Fibroblast of lung (primary cell): ENCODE results near the gene PYGB. TPM values are rescaled to one million over a fixed set of nuclear protein-coding genes. Genes with fewer than 3 reads are reported as not detected.
"Not testable (repeated sequence)": the region's sequence is repeated elsewhere in the genome, so short reads cannot be mapped to it uniquely, and the experiment has no call there.

Experiments used
- DNase-seq, 2 donors: peaks; one replicate each; pipeline versions ENCODE4 v3.0.0 to v3.0.0-alpha.2; 2010; ENCODE audit warnings: low read depth in 2 of 2
- H2AFZ ChIP-seq: 2 replicates; pipeline ENCODE4 v1.5.1; 2012; ENCODE audit warnings: low read length, control low read depth, inconsistent platforms
- H3K27ac ChIP-seq: 2 replicates; pipeline ENCODE4 v1.5.1; 2011; ENCODE audit warnings: low read length, control low read depth; ENCODE audit not compliant: insufficient read depth
- H3K27me3 ChIP-seq: 2 replicates; pipeline ENCODE4 v1.5.1; 2011; ENCODE audit warnings: mild to moderate bottlenecking, low read length; ENCODE audit not compliant: control insufficient read depth, insufficient read depth
- H3K36me3 ChIP-seq: 2 replicates; pipeline ENCODE4 v1.5.1; 2011; ENCODE audit warnings: low read length; ENCODE audit not compliant: control insufficient read depth, insufficient read depth
- H3K4me1 ChIP-seq: 2 replicates; pipeline ENCODE4 v1.5.1; 2011; ENCODE audit warnings: low read length; ENCODE audit not compliant: control insufficient read depth, insufficient read depth; ENCODE audit errors: extremely low read depth
- H3K4me2 ChIP-seq: 2 replicates; pipeline ENCODE4 v1.5.1; 2011; ENCODE audit warnings: low read length, control low read depth; ENCODE audit not compliant: insufficient read depth; ENCODE audit errors: extremely low read depth
- H3K4me3 ChIP-seq, 4 experiments: fragments of 200-600 bp in 1 of 4; sonication (generic) in 1 of 4; replicated peaks in 1 of 4; 2 replicates each; pipeline ENCODE4 v1.5.1; 2011 to 2016; ENCODE audit warnings: low read length in 4 of 4, low read depth in 3 of 4, mild to moderate bottlenecking in 3 of 4, control low read depth in 2 of 4, inconsistent platforms in 1 of 4, mixed read lengths in 1 of 4; ENCODE audit not compliant: insufficient read depth in 1 of 4; ENCODE audit errors: control extremely low read depth in 1 of 4
- H3K79me2 ChIP-seq: 2 replicates; pipeline ENCODE4 v1.5.1; 2012; ENCODE audit warnings: mild to moderate bottlenecking, low read length, inconsistent platforms; ENCODE audit not compliant: control insufficient read depth, insufficient read depth
- H3K9ac ChIP-seq: 2 replicates; pipeline ENCODE4 v1.5.1; 2011; ENCODE audit warnings: mild to moderate bottlenecking, low read length, control low read depth; ENCODE audit not compliant: insufficient read depth
- H3K9me3 ChIP-seq: 2 replicates; pipeline ENCODE4 v1.5.1; 2012; ENCODE audit warnings: low read depth, low read length; ENCODE audit not compliant: control insufficient read depth, insufficient read depth
- H4K20me1 ChIP-seq: 2 replicates; pipeline ENCODE4 v1.5.1; 2011; ENCODE audit warnings: low read length; ENCODE audit not compliant: control insufficient read depth, insufficient read depth; ENCODE audit errors: extremely low read depth
- EZH2 ChIP-seq: IDR thresholded peaks from 2 replicates; pipeline ENCODE4 v1.5.1; 2012; ENCODE audit warnings: low read length, control low read depth, mild to moderate bottlenecking; ENCODE audit errors: missing control alignments
- polyA plus RNA-seq, 2 donors: library from polyadenylated mRNA; depleted of rRNA in 1 of 2; stranded (reverse) in 1 of 2; unstranded in 1 of 2; fragments of >200 nt; gene quantifications; 2 replicates each; pipeline ENCODE4 v1.2.1, GENCODE V29; 2011 to 2012; ENCODE audit warnings: missing spikeins in 1 of 2
- total RNA-seq: library from RNA; depleted of rRNA; stranded (reverse); fragments of >200 nt; gene quantifications from 2 replicates; pipeline ENCODE4 v1.2.1, GENCODE V29; 2014
- TF ChIP-seq, protein P1 (sequence below), 2 donors: IDR thresholded peaks in 1 of 2; conservative IDR thresholded peaks in 1 of 2; 1 replicate in 1 of 2; 2 replicates in 1 of 2; pipeline ENCODE4 v1.5.1; 2011 to 2012; ENCODE audit warnings: low read length in 2 of 2, control low read depth in 1 of 2, inconsistent platforms in 1 of 2, low read depth in 1 of 2, mild to moderate bottlenecking in 1 of 2

Gene PYGB
- total and polyA plus RNA-seq, 2 donors (not counting 1 experiment from before 2014, with no cell fraction given) = 37.0 to 89.5 TPM

DNA sequence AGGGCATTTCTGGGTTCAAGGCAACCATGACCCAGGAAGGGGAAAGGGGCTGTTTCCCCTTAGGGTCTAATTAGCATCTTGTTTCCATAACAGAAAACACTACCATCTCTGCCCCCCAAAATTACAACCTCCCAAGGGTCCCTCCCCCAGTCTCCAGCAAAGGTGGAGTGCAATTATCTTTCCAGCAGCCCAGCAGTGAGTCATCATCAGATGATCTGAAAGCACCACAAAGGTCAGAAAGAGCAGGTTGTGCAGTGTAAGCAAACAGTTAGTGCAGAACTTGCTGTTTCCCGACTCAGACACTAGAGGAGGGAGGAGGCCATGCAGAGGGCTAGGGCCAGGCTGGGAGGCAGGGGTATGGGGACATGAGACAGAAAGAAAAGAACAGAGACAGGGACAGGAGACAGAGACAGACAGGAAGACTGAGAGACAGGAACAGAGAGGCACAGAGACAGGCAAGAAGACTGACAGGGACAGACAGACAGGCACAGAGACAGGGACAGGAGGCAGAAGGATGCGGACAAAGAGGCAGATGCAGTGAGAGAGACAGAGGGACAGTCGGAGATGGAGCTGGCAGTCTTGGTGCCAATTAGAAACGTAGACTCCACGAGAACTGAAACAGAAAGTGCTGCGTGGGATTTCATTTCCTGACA lies 62.5 kb downstream of the PYGB start:
- H3K4me1 ChIP-seq = peaks cover 34% of the 10 kb centered on the region
- H3K4me2 ChIP-seq = peak overlapping the region; percentile 98
- peak; percentile 90 to 95 for DNase-seq
- H3K36me3 ChIP-seq = peaks cover 2% of the 10 kb centered on the region
- no peak for TF ChIP-seq EZH2
- TF ChIP-seq, protein P1, sequence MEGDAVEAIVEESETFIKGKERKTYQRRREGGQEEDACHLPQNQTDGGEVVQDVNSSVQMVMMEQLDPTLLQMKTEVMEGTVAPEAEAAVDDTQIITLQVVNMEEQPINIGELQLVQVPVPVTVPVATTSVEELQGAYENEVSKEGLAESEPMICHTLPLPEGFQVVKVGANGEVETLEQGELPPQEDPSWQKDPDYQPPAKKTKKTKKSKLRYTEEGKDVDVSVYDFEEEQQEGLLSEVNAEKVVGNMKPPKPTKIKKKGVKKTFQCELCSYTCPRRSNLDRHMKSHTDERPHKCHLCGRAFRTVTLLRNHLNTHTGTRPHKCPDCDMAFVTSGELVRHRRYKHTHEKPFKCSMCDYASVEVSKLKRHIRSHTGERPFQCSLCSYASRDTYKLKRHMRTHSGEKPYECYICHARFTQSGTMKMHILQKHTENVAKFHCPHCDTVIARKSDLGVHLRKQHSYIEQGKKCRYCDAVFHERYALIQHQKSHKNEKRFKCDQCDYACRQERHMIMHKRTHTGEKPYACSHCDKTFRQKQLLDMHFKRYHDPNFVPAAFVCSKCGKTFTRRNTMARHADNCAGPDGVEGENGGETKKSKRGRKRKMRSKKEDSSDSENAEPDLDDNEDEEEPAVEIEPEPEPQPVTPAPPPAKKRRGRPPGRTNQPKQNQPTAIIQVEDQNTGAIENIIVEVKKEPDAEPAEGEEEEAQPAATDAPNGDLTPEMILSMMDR (conservative IDR thresholded peaks at IDR 0.05 in 1 of 2, IDR thresholded peaks at IDR 0.05 in 1 of 2; ENCODE audit: low read depth in 1 of 2, low read length in 2 of 2) = peak; percentile 83 to 90
- no peaks in the 10 kb centered on the region for H3K27me3 ChIP-seq
- H4K20me1 ChIP-seq = no peaks in the 10 kb centered on the region
- H3K9ac ChIP-seq = peak overlapping the region; percentile 77
- H3K27ac ChIP-seq = peak overlapping the region; percentile 99
- H3K79me2 ChIP-seq = no peaks in the 10 kb centered on the region
- H3K9me3 ChIP-seq = no peaks in the 10 kb centered on the region
- H3K4me3 ChIP-seq = peak overlapping the region; percentile 29 to 42 (median 38)
- peak overlapping the region; percentile 56 for H2AFZ ChIP-seq

DNA sequence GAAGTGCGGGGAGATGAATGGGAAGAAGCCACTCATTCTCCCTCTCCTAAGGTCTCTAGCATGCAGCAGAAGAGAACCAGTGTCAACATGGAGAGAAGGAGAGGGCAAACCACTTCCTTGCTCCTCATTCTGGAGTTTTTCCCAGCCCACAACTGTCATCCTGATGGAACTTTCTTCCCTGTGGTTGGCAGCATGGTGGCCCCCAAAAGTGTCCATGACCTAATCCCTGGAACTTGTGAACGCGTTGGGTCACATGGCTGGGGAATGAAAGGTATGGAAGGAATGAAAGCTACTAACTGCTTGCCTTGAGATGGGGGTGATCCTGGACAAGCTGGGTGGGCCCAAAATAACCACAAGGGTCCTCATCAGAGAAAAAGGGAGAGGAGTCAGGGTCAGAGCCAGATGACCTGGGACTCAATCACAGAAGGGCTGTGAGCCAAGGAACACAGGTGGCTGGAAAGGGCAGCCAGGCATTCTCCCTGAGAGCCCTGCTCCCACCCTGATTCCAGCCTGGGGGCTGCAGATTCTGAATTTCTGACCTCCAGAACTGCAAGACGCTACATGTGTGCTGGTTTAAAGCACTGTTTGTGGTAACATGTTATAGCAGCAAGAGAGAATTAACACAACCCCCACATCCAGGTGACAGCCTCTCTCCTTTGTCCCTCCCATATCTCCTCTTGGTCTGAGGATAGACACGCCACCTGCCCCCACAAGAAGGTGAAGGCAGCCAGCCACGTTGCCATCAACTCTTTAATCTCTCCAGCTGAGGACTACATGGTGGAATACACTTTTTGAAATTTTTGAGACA lies 63.2 kb downstream of the PYGB start:
- Histone ChIP-seq H3K4me2 (peak overlapping the region; percentile 98), H3K9me3 (no peaks in the 10 kb centered on the region), H3K27ac (peak overlapping the region; percentile 99), H3K36me3 (peaks cover 2% of the 10 kb centered on the region), H3K79me2 (no peaks in the 10 kb centered on the region), H2AFZ (peak overlapping the region; percentile 56), H3K27me3 (no peaks in the 10 kb centered on the region), H3K9ac (peak overlapping the region; percentile 77), H3K4me1 (peaks cover 39% of the 10 kb centered on the region), H3K4me3 (peak overlapping the region; percentile 29 to 42 (median 38)), H4K20me1 (no peaks in the 10 kb centered on the region)
- DNase-seq = peak; percentile 81 to 95
- TF ChIP-seq, protein P1 (conservative IDR thresholded peaks at IDR 0.05 in 1 of 2, IDR thresholded peaks at IDR 0.05 in 1 of 2; ENCODE audit: low read depth in 1 of 2, low read length in 2 of 2) = no peak
- TF ChIP-seq EZH2 = no peak

DNA sequence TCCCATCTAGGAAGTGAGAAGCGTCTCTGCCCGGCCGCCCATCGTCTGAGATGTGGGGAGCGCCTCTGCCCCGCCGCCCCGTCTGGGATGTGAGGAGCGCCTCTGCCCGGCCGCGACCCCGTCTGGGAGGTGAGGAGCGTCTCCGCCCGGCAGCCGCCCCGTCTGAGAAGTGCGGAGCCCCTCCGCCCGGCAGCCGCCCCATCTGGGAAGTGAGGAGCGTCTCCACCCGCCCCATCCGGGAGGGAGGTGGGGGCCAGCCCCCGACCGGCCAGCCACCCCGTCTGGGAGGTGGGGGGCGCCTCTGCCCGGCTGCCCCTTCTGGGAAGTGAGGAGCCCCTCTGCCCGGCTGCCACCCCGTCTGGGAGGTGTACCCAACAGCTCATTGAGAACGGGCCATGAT lies 64.8 kb downstream of the PYGB start:
- H2AFZ ChIP-seq, H3K27me3 ChIP-seq, H3K79me2 ChIP-seq, DNase-seq, H3K36me3 ChIP-seq, H3K4me3 ChIP-seq, H3K9ac ChIP-seq, H3K9me3 ChIP-seq, H3K27ac ChIP-seq, H4K20me1 ChIP-seq, H3K4me2 ChIP-seq: not testable (repeated sequence)
- peaks cover 39% of the 10 kb centered on the region for H3K4me1 ChIP-seq
